H9 (cell line): ENCODE measurements around the gene UGT2B15. TPM values are rescaled to one million over a fixed set of nuclear protein-coding genes. Genes with fewer than 3 reads are reported as not detected.

Experiments
- DNase-seq: peaks from one replicate; pipeline ENCODE4 v3.0.0-alpha.2; 2017
- H2AFZ ChIP-seq: one replicate; pipeline ENCODE4 v1.6.1; 2013; ENCODE audit warnings: mild to moderate bottlenecking, low read length, control low read depth, moderate library complexity
- H2AK5ac ChIP-seq: 2 replicates; pipeline ENCODE4 v1.6.1; 2013; ENCODE audit warnings: low read length, control low read depth, mixed read lengths; ENCODE audit not compliant: insufficient read length
- H2BK120ac ChIP-seq: one replicate; pipeline ENCODE4 v1.6.1; 2013; ENCODE audit warnings: low read depth, mild to moderate bottlenecking, low read length, control low read depth, inconsistent platforms; ENCODE audit not compliant: poor library complexity, severe bottlenecking
- H2BK12ac ChIP-seq: 2 replicates; pipeline ENCODE4 v1.6.1; 2013; ENCODE audit warnings: low read length, control low read depth, mixed read lengths, low read depth; ENCODE audit not compliant: insufficient read length
- H2BK15ac ChIP-seq: 2 replicates; pipeline ENCODE4 v1.6.1; 2013; ENCODE audit warnings: low read depth, low read length, control low read depth
- H2BK20ac ChIP-seq: one replicate; pipeline ENCODE4 v1.6.1; 2013; ENCODE audit warnings: low read depth, mild to moderate bottlenecking, low read length, control low read depth, inconsistent platforms; ENCODE audit not compliant: poor library complexity, severe bottlenecking
- H2BK5ac ChIP-seq: 2 replicates; pipeline ENCODE4 v1.6.1; 2013; ENCODE audit warnings: low read length, control low read depth, mixed read lengths; ENCODE audit not compliant: insufficient read length
- H3K14ac ChIP-seq: 2 replicates; pipeline ENCODE4 v1.6.1; 2013; ENCODE audit warnings: low read length, control low read depth; ENCODE audit not compliant: insufficient read depth
- H3K18ac ChIP-seq: 2 replicates; pipeline ENCODE4 v1.6.1; 2013; ENCODE audit warnings: low read depth, mild to moderate bottlenecking, mixed read lengths, low read length, control low read depth; ENCODE audit not compliant: insufficient read length
- H3K23ac ChIP-seq: 2 replicates; pipeline ENCODE4 v1.6.1; 2013; ENCODE audit warnings: low read length, control low read depth, mixed read lengths, low read depth; ENCODE audit not compliant: insufficient read length
- H3K23me2 ChIP-seq: 2 replicates; pipeline ENCODE4 v1.6.1; 2013; ENCODE audit warnings: low read depth, mild to moderate bottlenecking, mixed read lengths, low read length, control low read depth; ENCODE audit not compliant: insufficient read length, poor library complexity, severe bottlenecking
- H3K27ac ChIP-seq: 2 replicates; pipeline ENCODE4 v1.5.1; 2013; ENCODE audit warnings: low read length, control low read depth, mixed read lengths, low read depth; ENCODE audit not compliant: insufficient read length
- H3K27me3 ChIP-seq: 2 replicates; pipeline ENCODE4 v1.6.1; 2013; ENCODE audit warnings: low read length, control low read depth, inconsistent platforms; ENCODE audit not compliant: insufficient read depth
- H3K4ac ChIP-seq: 2 replicates; pipeline ENCODE4 v1.6.1; 2013; ENCODE audit warnings: low read depth, mild to moderate bottlenecking, control low read depth, inconsistent platforms, low read length, moderate library complexity
- H3K4me1 ChIP-seq: 2 replicates; pipeline ENCODE4 v1.6.1; 2013; ENCODE audit warnings: low read length, control low read depth, inconsistent platforms; ENCODE audit not compliant: insufficient read depth
- H3K4me2 ChIP-seq: 2 replicates; pipeline ENCODE4 v1.6.1; 2013; ENCODE audit warnings: low read length, control low read depth, mixed read lengths; ENCODE audit not compliant: insufficient read length, insufficient read depth
- H3K56ac ChIP-seq: 2 replicates; pipeline ENCODE4 v1.6.1; 2013; ENCODE audit warnings: low read depth, mild to moderate bottlenecking, mixed read lengths, low read length, control low read depth; ENCODE audit not compliant: insufficient read length
- H3K79me1 ChIP-seq: 2 replicates; pipeline ENCODE4 v1.6.1; 2013; ENCODE audit warnings: low read depth, mild to moderate bottlenecking, moderate library complexity, low read length, control low read depth, inconsistent platforms; ENCODE audit not compliant: insufficient read depth, poor library complexity, severe bottlenecking
- H3K79me2 ChIP-seq: 2 replicates; pipeline ENCODE4 v1.6.1; 2013; ENCODE audit warnings: low read length, control low read depth, inconsistent platforms; ENCODE audit not compliant: insufficient read depth
- H3K9ac ChIP-seq: 2 replicates; pipeline ENCODE4 v1.6.1; 2013; ENCODE audit warnings: low read length, control low read depth, mixed read lengths; ENCODE audit not compliant: insufficient read length; ENCODE audit errors: extremely low read depth
- H3K9me3 ChIP-seq: one replicate; pipeline ENCODE4 v1.6.1; 2013; ENCODE audit warnings: low read depth, low read length, inconsistent platforms; ENCODE audit not compliant: control insufficient read depth
- H3T11ph ChIP-seq: one replicate; pipeline ENCODE4 v1.6.1; 2013; ENCODE audit warnings: mild to moderate bottlenecking, low read length, control low read depth, inconsistent platforms
- H4K20me1 ChIP-seq: one replicate; pipeline ENCODE4 v1.6.1; 2013; ENCODE audit not compliant: control insufficient read depth, insufficient read length, insufficient read depth
- H4K5ac ChIP-seq: 2 replicates; pipeline ENCODE4 v1.6.1; 2013; ENCODE audit warnings: low read depth, mild to moderate bottlenecking, mixed read lengths, low read length, control low read depth; ENCODE audit not compliant: insufficient read length
- H4K8ac ChIP-seq: replicated peaks from 2 replicates; pipeline ENCODE4 v1.6.1; 2013; ENCODE audit warnings: low read length, control low read depth, mixed read lengths, low read depth; ENCODE audit not compliant: insufficient read length
- H4K91ac ChIP-seq: 2 replicates; pipeline ENCODE4 v1.6.1; 2013; ENCODE audit warnings: low read depth, mild to moderate bottlenecking, moderate library complexity, mixed read lengths, low read length, control low read depth; ENCODE audit not compliant: insufficient read length
- H3K27ac Mint-ChIP-seq, 3 experiments: 2 replicates in 2 of 3; 3 replicates in 1 of 3; pipeline ENCODE4 v1.8.0; 2020 to 2021; ENCODE audit warnings: mixed read lengths in 3 of 3, mild to moderate bottlenecking in 1 of 3, moderate library complexity in 1 of 3
- H3K27me3 Mint-ChIP-seq: 2 replicates; pipeline ENCODE4 v1.8.0; 2021; ENCODE audit warnings: low read depth, mild to moderate bottlenecking, moderate library complexity, mixed read lengths
- H3K36me3 Mint-ChIP-seq, 3 experiments: 2 replicates in 2 of 3; 3 replicates in 1 of 3; pipeline ENCODE4 v1.8.0; 2020 to 2021; ENCODE audit warnings: low read depth in 3 of 3, mixed read lengths in 3 of 3; ENCODE audit not compliant: insufficient read depth in 1 of 3
- H3K4me1 Mint-ChIP-seq, 2 experiments: 2 replicates each; pipeline ENCODE4 v1.8.0; 2020; ENCODE audit warnings: mixed read lengths in 2 of 2
- H3K4me3 Mint-ChIP-seq, 2 experiments: 2 replicates in 1 of 2; 3 replicates in 1 of 2; pipeline ENCODE4 v1.8.0; 2020 to 2021; ENCODE audit warnings: mild to moderate bottlenecking in 2 of 2, mixed read lengths in 2 of 2, moderate library complexity in 1 of 2
- H3K9me3 Mint-ChIP-seq, 2 experiments: 2 replicates in 1 of 2; 3 replicates in 1 of 2; pipeline ENCODE4 v1.8.0; 2020; ENCODE audit warnings: mild to moderate bottlenecking in 2 of 2, mixed read lengths in 2 of 2, moderate library complexity in 1 of 2
- WGBS: extraction: QIAGEN DNeasy Blood & Tissue Kit; methylation state at CpG from one replicate; pipeline ENCODE4 v1.1.7; 2013; ENCODE audit warnings: missing lambda C conversion rate, low lambda C conversion rate, mixed read lengths; ENCODE audit not compliant: insufficient read length; ENCODE audit errors: extremely low coverage; 5-methylcytosine and 5-hydroxymethylcytosine counted together
- total RNA-seq: library from RNA; stranded (reverse); gene quantifications from 2 replicates; pipeline ENCODE4 v1.2.1, GENCODE V29; 2021
- TF ChIP-seq, protein P1 (sequence below): fragments of 200-600 bp; sonication (generic); conservative IDR thresholded peaks from 3 replicates; pipeline ENCODE4 v1.8.0; 2021; ENCODE audit warnings: antibody characterized with exemption, mild to moderate bottlenecking

The UGT2B15 gene
- total RNA-seq, 1 experiment from 2014 or later = not detected

DNA sequence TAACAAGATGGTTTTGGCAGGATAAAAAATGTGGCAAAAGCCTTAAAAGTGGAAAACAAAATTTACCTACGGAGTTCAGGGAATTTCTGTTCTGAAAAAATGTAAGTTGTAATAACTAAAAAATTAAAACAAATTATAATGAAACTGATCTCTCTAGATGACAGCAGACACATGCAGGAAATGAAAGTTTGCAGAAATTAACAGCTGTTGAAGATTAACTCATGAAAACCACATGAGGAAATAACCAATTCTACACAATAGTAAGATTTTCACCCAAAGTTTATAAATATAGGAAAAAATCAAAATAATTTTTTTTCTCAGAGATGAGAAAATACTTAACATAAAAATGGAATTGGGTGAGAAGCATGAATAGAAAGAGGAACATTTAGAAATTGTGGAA is 47.5 kb upstream of the UGT2B15 start:
- no peaks in the 10 kb centered on the region for H3K79me1 ChIP-seq
- H2BK120ac ChIP-seq = no peak overlapping the region
- H3K14ac ChIP-seq = no peak overlapping the region
- H3K23me2 ChIP-seq = no peaks in the 10 kb centered on the region
- no peaks in the 10 kb centered on the region for H4K20me1 ChIP-seq
- H2AFZ ChIP-seq = no peak overlapping the region
- Mint-ChIP-seq H3K4me3 (no peak overlapping the region), H3K27me3 (no peaks in the 10 kb centered on the region), H3K36me3 (peaks cover 3 to 20% (median 5%) of the 10 kb centered on the region in 3 experiments), H3K4me1 (peaks cover 8% of the 10 kb centered on the region in 2 experiments), H3K9me3 (peaks cover 8 to 18% of the 10 kb centered on the region in 2 experiments; a peak in 3 of 5 replicates), H3K27ac (no peak overlapping the region)
- H3T11ph ChIP-seq = no peak overlapping the region
- no peak for DNase-seq
- no peak overlapping the region for H2BK15ac ChIP-seq
- H3K23ac ChIP-seq = no peak overlapping the region
- TF ChIP-seq, protein P1, sequence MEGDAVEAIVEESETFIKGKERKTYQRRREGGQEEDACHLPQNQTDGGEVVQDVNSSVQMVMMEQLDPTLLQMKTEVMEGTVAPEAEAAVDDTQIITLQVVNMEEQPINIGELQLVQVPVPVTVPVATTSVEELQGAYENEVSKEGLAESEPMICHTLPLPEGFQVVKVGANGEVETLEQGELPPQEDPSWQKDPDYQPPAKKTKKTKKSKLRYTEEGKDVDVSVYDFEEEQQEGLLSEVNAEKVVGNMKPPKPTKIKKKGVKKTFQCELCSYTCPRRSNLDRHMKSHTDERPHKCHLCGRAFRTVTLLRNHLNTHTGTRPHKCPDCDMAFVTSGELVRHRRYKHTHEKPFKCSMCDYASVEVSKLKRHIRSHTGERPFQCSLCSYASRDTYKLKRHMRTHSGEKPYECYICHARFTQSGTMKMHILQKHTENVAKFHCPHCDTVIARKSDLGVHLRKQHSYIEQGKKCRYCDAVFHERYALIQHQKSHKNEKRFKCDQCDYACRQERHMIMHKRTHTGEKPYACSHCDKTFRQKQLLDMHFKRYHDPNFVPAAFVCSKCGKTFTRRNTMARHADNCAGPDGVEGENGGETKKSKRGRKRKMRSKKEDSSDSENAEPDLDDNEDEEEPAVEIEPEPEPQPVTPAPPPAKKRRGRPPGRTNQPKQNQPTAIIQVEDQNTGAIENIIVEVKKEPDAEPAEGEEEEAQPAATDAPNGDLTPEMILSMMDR = no peak
- no peaks in the 10 kb centered on the region; the same call in 1 of the 2 replicates for H3K4me1 ChIP-seq
- H2BK12ac ChIP-seq = no peak overlapping the region
- WGBS = no CpG with 5 or more reads among the region's 1 CpG
- no peak overlapping the region for H3K4me2 ChIP-seq
- H2AK5ac ChIP-seq = no peak overlapping the region
- H4K91ac ChIP-seq = no peak overlapping the region
- no peak overlapping the region for H4K5ac ChIP-seq
- H2BK20ac ChIP-seq = no peak overlapping the region
- H3K79me2 ChIP-seq = no peaks in the 10 kb centered on the region
- H3K56ac ChIP-seq = no peak overlapping the region
- no peak overlapping the region for H2BK5ac ChIP-seq
- H3K4ac ChIP-seq = no peak overlapping the region
- H3K27ac ChIP-seq = no peak overlapping the region
- H4K8ac ChIP-seq = no peak overlapping the region
- no peaks in the 10 kb centered on the region for H3K27me3 ChIP-seq
- H3K9ac ChIP-seq = no peak overlapping the region
- no peak overlapping the region for H3K18ac ChIP-seq
- H3K9me3 ChIP-seq = no peaks in the 10 kb centered on the region
